PFSK-1 (cell line): ENCODE results near the gene FOXJ2.

ENCODE experiments used
- FOXP2 ChIP-seq: optimal IDR thresholded peaks from 2 replicates; pipeline ENCODE3; 2011; ENCODE audit warnings: borderline replicate concordance, control low read depth, inconsistent platforms; ENCODE audit not compliant: insufficient read depth; ENCODE audit errors: extremely low read length, extremely low read depth
- POLR2AphosphoS5 ChIP-seq: IDR thresholded peaks from 2 replicates; pipeline ENCODE4 v1.6.1; 2012; ENCODE audit warnings: low read depth, mild to moderate bottlenecking, control low read depth, low read length, moderate library complexity
- SIN3A ChIP-seq: IDR thresholded peaks from 2 replicates; pipeline ENCODE4 v1.6.1; 2012; ENCODE audit warnings: mild to moderate bottlenecking, low read length, moderate library complexity, borderline replicate concordance; ENCODE audit not compliant: insufficient read depth
- TAF1 ChIP-seq: IDR thresholded peaks from 2 replicates; pipeline ENCODE4 v1.6.1; 2012; ENCODE audit warnings: low read length, control low read depth, borderline replicate concordance; ENCODE audit not compliant: insufficient read depth
- TF ChIP-seq, protein P1 (sequence below), 2 experiments: IDR thresholded peaks; 2 replicates each; pipeline versions ENCODE4 v1.6.1 to v1.8.0; 2011 to 2012; ENCODE audit warnings: low read depth in 2 of 2, low read length in 2 of 2, control low read depth in 1 of 2, inconsistent platforms in 1 of 2, mild to moderate bottlenecking in 1 of 2, moderate library complexity in 1 of 2; ENCODE audit not compliant: insufficient read depth in 1 of 2

The FOXJ2 gene

DNA sequence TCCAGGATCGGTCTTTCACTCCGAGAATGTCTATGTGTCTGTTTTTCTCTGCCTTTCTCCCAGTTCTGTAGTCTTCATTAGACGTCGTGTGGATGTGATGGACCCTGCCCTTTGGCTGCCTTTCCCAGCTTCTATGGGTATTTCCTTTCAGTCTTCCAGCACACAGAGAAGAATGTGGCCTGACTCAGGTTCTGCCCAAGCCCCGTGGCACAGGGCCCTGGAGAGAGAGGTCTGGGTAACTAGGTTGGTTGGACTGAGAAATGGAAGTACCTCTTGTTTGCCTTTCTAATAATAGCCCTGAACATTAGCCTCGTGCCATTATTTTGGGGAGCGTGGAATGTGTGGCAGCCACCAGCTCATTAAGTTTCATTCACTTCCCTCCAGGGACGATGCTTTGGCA, 3.8 kb downstream of the FOXJ2 start:
- TF ChIP-seq SIN3A, result no peak
- TF ChIP-seq POLR2AphosphoS5, result no peak
- TF ChIP-seq TAF1, result no peak
- TF ChIP-seq FOXP2, result no peak
- TF ChIP-seq, protein P1, sequence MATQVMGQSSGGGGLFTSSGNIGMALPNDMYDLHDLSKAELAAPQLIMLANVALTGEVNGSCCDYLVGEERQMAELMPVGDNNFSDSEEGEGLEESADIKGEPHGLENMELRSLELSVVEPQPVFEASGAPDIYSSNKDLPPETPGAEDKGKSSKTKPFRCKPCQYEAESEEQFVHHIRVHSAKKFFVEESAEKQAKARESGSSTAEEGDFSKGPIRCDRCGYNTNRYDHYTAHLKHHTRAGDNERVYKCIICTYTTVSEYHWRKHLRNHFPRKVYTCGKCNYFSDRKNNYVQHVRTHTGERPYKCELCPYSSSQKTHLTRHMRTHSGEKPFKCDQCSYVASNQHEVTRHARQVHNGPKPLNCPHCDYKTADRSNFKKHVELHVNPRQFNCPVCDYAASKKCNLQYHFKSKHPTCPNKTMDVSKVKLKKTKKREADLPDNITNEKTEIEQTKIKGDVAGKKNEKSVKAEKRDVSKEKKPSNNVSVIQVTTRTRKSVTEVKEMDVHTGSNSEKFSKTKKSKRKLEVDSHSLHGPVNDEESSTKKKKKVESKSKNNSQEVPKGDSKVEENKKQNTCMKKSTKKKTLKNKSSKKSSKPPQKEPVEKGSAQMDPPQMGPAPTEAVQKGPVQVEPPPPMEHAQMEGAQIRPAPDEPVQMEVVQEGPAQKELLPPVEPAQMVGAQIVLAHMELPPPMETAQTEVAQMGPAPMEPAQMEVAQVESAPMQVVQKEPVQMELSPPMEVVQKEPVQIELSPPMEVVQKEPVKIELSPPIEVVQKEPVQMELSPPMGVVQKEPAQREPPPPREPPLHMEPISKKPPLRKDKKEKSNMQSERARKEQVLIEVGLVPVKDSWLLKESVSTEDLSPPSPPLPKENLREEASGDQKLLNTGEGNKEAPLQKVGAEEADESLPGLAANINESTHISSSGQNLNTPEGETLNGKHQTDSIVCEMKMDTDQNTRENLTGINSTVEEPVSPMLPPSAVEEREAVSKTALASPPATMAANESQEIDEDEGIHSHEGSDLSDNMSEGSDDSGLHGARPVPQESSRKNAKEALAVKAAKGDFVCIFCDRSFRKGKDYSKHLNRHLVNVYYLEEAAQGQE (IDR thresholded peaks at IDR 0.05; ENCODE audit: insufficient read depth in 1 of 2, low read depth in 2 of 2, low read length in 2 of 2), result no peak

DNA sequence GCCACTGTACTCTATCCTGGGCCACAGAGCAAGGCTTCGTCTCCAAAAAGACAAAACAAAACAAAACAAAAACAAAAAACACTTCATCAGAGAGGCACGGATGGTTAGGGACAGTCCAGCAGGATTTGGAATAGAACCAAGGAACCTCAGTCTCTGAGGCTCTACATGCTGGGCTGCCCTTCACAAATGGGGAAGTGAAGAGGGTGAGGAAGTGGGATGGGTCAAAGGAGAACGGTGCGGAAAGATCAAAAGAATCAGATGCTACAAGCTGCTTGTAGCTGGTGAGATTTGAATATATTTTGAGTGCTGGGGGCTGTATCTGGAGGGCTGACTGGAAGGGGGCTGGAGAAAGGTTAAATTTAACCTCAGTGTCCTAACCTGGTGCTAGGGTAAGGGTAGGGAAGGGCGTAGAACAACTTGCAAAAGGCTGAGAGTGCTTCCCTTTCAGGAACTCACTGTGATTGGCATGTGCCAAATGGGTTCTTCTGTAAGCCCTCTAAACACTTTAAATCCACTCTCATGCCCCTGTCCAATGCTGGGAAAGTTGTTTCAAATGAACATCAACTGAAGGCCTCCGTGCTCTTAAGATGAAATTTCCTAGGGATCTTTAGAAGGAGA, 4.6 kb downstream of the FOXJ2 start:
- TF ChIP-seq POLR2AphosphoS5, result no peak
- TF ChIP-seq FOXP2, result no peak
- TF ChIP-seq, protein P1 (IDR thresholded peaks at IDR 0.05; ENCODE audit: insufficient read depth in 1 of 2, low read depth in 2 of 2, low read length in 2 of 2), result no peak
- TF ChIP-seq TAF1, result no peak
- no peak for TF ChIP-seq SIN3A

DNA sequence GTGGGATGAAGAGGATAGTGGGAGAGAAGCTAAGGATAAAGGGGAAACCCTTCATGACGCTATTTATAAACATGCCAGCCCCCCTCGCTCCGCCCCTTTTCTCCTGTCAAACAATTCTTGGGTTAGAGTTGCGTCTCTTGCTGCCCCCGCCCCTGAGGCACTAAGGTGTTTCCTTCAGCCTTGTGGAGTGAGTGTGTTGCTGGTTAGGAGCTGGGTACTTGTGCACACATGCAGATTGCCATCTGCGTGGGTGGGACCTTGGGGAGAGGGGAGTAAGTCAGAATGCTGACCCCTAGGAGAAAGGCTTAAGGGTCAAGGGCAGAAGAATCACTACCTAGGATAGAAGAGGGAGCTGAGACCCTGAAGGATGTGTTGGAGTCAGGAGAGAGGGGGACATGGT, 5.4 kb downstream of the FOXJ2 start:
- TF ChIP-seq POLR2AphosphoS5 (no peak), FOXP2 (no peak), TAF1 (no peak), SIN3A (no peak)
- TF ChIP-seq, protein P1 (IDR thresholded peaks at IDR 0.05; ENCODE audit: insufficient read depth in 1 of 2, low read depth in 2 of 2, low read length in 2 of 2), result no peak

DNA sequence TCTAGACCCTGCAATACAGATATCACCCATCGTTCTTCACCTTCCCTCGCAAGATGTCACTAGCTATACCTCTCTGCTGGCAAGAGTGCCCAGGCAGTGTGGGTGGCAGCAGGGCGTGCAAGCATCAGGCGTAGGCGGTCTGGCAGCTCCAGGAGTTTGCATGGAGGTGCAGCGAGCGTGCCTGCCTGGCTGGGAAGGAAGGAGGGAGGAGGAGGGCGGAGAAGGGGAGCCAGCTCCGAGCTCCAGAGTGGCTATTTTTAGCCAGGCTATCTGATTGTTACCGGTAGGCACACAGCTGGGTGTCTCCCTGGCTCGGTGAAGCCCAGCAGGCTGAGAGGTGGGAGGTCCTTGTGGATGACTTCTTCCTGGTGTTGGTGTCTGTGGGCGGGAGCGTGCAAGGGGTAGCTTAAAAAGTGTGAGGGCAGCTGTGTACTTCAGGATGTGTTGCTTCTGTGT, 6.2 kb downstream of the FOXJ2 start:
- no peak for TF ChIP-seq TAF1
- TF ChIP-seq POLR2AphosphoS5, result no peak
- TF ChIP-seq FOXP2, result no peak
- TF ChIP-seq, protein P1 (IDR thresholded peaks at IDR 0.05; ENCODE audit: insufficient read depth in 1 of 2, low read depth in 2 of 2, low read length in 2 of 2), result no peak
- no peak for TF ChIP-seq SIN3A
